Measurements from ENCODE around the gene RPTOR.

The RPTOR gene

DNA sequence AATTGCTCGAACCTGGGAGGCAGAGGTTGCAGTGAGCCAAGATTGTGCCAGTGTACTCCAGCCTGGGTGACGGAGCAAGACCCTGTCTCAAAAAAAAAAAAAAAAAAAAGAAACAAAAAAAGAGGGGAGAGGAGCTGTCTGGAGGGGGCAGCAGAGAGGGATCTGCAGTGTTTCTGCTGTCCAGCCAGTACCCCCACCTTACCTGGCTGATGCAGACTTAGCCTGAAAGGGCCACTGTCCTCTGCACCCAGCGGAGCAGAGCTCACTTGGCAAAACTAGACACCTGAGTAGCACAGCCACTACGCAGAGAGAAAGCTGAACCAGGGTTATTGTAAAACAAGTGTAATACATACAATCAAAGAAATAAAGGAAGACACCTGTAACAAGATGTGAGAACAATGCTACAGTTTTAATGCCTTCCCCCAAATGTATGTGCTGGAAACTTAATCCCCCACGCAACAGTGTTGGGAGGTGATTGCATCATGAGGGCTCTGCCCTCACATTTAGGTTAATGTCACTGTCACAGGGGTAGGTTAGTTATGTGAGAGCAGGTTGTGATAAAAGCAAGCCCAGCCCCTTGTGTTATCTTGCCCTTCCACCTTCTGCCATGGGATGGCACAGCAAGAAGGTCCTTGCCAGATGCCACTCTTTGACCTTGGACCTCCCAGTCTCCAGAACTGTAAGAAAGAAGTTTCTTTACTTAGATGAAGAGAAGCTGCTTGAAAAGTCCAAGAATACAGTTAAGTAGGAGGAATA is 211.2 kb downstream of the RPTOR start:
- TF ChIP-seq, protein P1, sequence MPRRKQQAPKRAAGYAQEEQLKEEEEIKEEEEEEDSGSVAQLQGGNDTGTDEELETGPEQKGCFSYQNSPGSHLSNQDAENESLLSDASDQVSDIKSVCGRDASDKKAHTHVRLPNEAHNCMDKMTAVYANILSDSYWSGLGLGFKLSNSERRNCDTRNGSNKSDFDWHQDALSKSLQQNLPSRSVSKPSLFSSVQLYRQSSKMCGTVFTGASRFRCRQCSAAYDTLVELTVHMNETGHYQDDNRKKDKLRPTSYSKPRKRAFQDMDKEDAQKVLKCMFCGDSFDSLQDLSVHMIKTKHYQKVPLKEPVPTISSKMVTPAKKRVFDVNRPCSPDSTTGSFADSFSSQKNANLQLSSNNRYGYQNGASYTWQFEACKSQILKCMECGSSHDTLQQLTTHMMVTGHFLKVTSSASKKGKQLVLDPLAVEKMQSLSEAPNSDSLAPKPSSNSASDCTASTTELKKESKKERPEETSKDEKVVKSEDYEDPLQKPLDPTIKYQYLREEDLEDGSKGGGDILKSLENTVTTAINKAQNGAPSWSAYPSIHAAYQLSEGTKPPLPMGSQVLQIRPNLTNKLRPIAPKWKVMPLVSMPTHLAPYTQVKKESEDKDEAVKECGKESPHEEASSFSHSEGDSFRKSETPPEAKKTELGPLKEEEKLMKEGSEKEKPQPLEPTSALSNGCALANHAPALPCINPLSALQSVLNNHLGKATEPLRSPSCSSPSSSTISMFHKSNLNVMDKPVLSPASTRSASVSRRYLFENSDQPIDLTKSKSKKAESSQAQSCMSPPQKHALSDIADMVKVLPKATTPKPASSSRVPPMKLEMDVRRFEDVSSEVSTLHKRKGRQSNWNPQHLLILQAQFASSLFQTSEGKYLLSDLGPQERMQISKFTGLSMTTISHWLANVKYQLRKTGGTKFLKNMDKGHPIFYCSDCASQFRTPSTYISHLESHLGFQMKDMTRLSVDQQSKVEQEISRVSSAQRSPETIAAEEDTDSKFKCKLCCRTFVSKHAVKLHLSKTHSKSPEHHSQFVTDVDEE (CRISPR knock-in tag; IDR thresholded peaks at IDR 0.05): no peak
- no peak for TF ChIP-seq ZNF70 (CRISPR knock-in tag; IDR thresholded peaks at IDR 0.05)
- no peak for ATAC-seq

DNA sequence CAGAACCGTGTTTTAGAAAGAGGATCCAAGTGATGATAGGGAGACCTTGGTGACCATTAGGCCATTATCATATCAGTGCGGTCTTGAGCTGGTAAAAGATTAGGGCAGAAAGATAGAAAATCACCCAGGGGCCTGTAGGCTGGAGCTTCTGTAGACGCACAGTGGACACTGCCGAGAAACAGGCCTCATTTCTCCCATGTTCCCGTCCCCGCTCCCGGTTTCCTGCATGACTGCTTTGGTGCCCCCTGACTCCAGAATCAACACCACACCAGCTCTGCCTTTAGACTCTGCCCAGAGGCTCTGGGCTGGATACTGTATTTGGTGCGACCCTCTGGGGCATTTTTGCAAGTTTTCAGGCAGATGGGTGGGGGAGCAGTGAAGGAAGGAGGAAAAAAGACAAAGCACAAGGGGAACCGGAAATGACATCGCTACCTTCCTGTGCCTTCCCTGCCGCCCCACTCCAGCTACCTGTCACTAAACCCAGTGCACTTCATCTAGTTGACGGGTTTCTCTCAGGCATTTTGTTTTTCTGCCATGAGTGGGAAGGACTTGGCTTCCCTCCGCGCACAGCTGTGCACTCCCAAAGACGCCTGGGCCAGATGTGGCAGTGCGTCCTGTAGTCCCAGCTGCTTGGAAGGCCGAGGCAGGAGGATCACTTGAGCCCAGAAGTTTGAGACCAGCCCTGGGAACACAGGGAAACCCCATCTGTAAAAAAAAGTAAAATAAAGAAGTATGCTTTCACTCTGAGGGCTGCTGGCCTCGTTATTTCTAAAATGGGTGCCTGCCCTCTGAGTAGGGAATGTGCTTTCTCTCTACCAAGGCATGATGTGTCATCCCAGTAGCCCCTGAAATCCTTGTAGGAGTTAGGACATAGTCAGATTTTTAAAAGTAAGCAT is 214.1 kb downstream of the RPTOR start:
- no peak for ATAC-seq
- TF ChIP-seq TCF4 (CRISPR knock-in tag; IDR thresholded peaks at IDR 0.05; ENCODE audit: borderline replicate concordance) (no peak), GLIS3 (CRISPR knock-in tag; IDR thresholded peaks at IDR 0.05) (no peak), ARNTL (CRISPR knock-in tag; IDR thresholded peaks at IDR 0.05; ENCODE audit: borderline replicate concordance, low read depth) (no peak), ZNF70 (CRISPR knock-in tag; IDR thresholded peaks at IDR 0.05) (no peak), ZNF8 (CRISPR knock-in tag; IDR thresholded peaks at IDR 0.05) (no peak), TOX (CRISPR knock-in tag; IDR thresholded peaks at IDR 0.05; ENCODE audit: borderline replicate concordance) (no peak), ZFP30 (CRISPR knock-in tag; IDR thresholded peaks at IDR 0.05) (no peak), PPARA (CRISPR knock-in tag; IDR thresholded peaks at IDR 0.05; ENCODE audit: borderline replicate concordance) (no peak), ZC3H10 (CRISPR knock-in tag; IDR thresholded peaks at IDR 0.05) (no peak), SNAI2 (CRISPR knock-in tag; IDR thresholded peaks at IDR 0.05) (no peak), RARB (CRISPR knock-in tag; IDR thresholded peaks at IDR 0.05) (no peak), BACH2 (CRISPR knock-in tag; IDR thresholded peaks at IDR 0.05; ENCODE audit: borderline replicate concordance) (no peak), ISL1 (CRISPR knock-in tag; IDR thresholded peaks at IDR 0.05) (no peak), CSDC2 (CRISPR knock-in tag; IDR thresholded peaks at IDR 0.05) (no peak)
- TF ChIP-seq, protein P2, sequence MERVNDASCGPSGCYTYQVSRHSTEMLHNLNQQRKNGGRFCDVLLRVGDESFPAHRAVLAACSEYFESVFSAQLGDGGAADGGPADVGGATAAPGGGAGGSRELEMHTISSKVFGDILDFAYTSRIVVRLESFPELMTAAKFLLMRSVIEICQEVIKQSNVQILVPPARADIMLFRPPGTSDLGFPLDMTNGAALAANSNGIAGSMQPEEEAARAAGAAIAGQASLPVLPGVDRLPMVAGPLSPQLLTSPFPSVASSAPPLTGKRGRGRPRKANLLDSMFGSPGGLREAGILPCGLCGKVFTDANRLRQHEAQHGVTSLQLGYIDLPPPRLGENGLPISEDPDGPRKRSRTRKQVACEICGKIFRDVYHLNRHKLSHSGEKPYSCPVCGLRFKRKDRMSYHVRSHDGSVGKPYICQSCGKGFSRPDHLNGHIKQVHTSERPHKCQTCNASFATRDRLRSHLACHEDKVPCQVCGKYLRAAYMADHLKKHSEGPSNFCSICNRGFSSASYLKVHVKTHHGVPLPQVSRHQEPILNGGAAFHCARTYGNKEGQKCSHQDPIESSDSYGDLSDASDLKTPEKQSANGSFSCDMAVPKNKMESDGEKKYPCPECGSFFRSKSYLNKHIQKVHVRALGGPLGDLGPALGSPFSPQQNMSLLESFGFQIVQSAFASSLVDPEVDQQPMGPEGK (CRISPR knock-in tag; IDR thresholded peaks at IDR 0.05; ENCODE audit: borderline replicate concordance): no peak
- TF ChIP-seq, protein P1 (CRISPR knock-in tag; IDR thresholded peaks at IDR 0.05): no peak
- TF ChIP-seq, protein P3, sequence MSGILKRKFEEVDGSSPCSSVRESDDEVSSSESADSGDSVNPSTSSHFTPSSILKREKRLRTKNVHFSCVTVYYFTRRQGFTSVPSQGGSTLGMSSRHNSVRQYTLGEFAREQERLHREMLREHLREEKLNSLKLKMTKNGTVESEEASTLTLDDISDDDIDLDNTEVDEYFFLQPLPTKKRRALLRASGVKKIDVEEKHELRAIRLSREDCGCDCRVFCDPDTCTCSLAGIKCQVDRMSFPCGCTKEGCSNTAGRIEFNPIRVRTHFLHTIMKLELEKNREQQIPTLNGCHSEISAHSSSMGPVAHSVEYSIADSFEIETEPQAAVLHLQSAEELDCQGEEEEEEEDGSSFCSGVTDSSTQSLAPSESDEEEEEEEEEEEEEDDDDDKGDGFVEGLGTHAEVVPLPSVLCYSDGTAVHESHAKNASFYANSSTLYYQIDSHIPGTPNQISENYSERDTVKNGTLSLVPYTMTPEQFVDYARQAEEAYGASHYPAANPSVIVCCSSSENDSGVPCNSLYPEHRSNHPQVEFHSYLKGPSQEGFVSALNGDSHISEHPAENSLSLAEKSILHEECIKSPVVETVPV (CRISPR knock-in tag; IDR thresholded peaks at IDR 0.05): no peak
- TF ChIP-seq, protein P4, sequence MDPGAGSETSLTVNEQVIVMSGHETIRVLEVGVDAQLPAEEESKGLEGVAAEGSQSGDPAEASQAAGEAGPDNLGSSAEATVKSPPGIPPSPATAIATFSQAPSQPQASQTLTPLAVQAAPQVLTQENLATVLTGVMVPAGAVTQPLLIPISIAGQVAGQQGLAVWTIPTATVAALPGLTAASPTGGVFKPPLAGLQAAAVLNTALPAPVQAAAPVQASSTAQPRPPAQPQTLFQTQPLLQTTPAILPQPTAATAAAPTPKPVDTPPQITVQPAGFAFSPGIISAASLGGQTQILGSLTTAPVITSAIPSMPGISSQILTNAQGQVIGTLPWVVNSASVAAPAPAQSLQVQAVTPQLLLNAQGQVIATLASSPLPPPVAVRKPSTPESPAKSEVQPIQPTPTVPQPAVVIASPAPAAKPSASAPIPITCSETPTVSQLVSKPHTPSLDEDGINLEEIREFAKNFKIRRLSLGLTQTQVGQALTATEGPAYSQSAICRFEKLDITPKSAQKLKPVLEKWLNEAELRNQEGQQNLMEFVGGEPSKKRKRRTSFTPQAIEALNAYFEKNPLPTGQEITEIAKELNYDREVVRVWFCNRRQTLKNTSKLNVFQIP (CRISPR knock-in tag; IDR thresholded peaks at IDR 0.05; ENCODE audit: borderline replicate concordance, low read depth): no peak

Data from SK-N-SH treated with all-trans-retinoic acid at 6 μM for 48 hours (cell line).